HepG2 (cell line): ENCODE measurements around the gene TIMM23B.
"Not testable (repeated sequence)": the region's sequence is repeated elsewhere in the genome, so short reads cannot be mapped to it uniquely, and the experiment has no call there.

Experiments
- ARNTL ChIP-seq: sonication (generic); formaldehyde crosslinking; IDR thresholded peaks from 2 replicates; pipeline ENCODE4 v1.4.0; 2020; ENCODE audit warnings: mild to moderate bottlenecking, missing genetic modification reagents
- ATF1 ChIP-seq: IDR thresholded peaks from 2 replicates; pipeline ENCODE4 v1.6.1; 2016; ENCODE audit warnings: mild to moderate bottlenecking, control low read depth
- HDAC6 ChIP-seq: fragments of 200-600 bp; sonication (generic); IDR thresholded peaks from 2 replicates; pipeline ENCODE4 v1.7.0; 2017; ENCODE audit warnings: mild to moderate bottlenecking, antibody characterized with exemption, low read length, low read depth
- NFE2 ChIP-seq: sonication (generic); formaldehyde crosslinking; IDR thresholded peaks from 2 replicates; pipeline ENCODE4 v1.4.0; 2020; ENCODE audit warnings: missing genetic modification reagents
- POLR2A ChIP-seq, 2 experiments: IDR thresholded peaks; 2 replicates each; pipeline ENCODE4 v1.6.1; 2011; ENCODE audit warnings: low read depth in 2 of 2, low read length in 2 of 2, mild to moderate bottlenecking in 1 of 2, moderate library complexity in 1 of 2; ENCODE audit not compliant: insufficient read depth in 1 of 2
- ZNF230 ChIP-seq: sonication (generic); formaldehyde crosslinking; IDR thresholded peaks from 2 replicates; pipeline ENCODE4 v1.4.0; 2020; ENCODE audit warnings: mild to moderate bottlenecking, missing genetic modification reagents
- TF ChIP-seq, protein P1 (sequence below): sonication (generic); formaldehyde crosslinking; IDR thresholded peaks from 2 replicates; pipeline ENCODE4 v1.4.0; 2020; ENCODE audit warnings: missing genetic modification reagents
- TF ChIP-seq, protein P2 (sequence below): sonication (generic); formaldehyde crosslinking; IDR thresholded peaks from 2 replicates; pipeline ENCODE4 v1.4.0; 2020; ENCODE audit warnings: missing genetic modification reagents; ENCODE audit errors: not compliant biosample characterization

DNA sequence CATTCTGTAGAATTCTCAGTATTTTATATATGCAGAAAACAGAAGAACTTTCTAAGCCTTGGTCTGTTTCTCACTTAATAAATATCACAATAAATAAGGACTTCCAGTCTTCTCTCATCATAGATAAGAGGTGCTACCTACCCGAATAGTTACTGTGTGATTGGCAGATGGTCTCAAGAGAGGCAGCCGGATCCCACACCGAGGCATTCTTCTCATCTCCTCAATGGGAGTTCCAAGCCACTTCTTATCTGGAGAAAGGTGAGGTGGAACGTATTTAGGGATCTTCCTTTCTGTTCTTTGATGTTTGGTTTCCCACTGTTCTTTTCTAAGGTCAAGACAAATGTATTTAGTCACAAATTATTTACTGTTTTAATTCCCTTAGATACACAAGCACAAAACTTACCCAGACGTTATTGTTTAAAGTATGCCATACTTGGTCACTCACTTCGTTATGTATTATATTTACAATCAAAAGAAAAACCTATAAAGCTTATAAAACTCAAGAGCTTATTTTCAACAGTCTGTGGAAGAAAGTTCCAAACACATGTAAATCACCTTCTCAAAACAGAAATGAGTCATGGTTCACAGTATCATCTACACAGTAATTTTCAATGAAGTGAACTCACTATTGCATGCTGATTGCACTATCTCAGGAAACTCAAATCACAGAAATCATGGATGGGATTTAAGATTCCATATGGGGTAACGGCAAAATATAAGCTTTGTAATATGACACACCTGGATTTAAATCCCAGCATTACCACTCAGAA is 9.7 kb upstream of the TIMM23B start:
- not testable (repeated sequence) for TF ChIP-seq ATF1 (CRISPR knock-in tag); NFE2; POLR2A (IDR thresholded peaks at IDR 0.05; ENCODE audit: insufficient read depth in 1 of 2, low read depth in 2 of 2, low read length in 2 of 2); ZNF230 (CRISPR knock-in tag); HDAC6; ARNTL (CRISPR knock-in tag)
- TF ChIP-seq, protein P1, sequence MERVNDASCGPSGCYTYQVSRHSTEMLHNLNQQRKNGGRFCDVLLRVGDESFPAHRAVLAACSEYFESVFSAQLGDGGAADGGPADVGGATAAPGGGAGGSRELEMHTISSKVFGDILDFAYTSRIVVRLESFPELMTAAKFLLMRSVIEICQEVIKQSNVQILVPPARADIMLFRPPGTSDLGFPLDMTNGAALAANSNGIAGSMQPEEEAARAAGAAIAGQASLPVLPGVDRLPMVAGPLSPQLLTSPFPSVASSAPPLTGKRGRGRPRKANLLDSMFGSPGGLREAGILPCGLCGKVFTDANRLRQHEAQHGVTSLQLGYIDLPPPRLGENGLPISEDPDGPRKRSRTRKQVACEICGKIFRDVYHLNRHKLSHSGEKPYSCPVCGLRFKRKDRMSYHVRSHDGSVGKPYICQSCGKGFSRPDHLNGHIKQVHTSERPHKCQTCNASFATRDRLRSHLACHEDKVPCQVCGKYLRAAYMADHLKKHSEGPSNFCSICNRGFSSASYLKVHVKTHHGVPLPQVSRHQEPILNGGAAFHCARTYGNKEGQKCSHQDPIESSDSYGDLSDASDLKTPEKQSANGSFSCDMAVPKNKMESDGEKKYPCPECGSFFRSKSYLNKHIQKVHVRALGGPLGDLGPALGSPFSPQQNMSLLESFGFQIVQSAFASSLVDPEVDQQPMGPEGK (CRISPR knock-in tag) = not testable (repeated sequence)
- TF ChIP-seq, protein P2, sequence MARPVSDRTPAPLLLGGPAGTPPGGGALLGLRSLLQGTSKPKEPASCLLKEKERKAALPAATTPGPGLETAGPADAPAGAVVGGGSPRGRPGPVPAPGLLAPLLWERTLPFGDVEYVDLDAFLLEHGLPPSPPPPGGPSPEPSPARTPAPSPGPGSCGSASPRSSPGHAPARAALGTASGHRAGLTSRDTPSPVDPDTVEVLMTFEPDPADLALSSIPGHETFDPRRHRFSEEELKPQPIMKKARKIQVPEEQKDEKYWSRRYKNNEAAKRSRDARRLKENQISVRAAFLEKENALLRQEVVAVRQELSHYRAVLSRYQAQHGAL (CRISPR knock-in tag) = not testable (repeated sequence)
